Activated CD4-positive, alpha-beta T cell treated with anti-CD3 and anti-CD28 coated beads, Interleukin-10, Interleukin-2, amounts not matched to agents 100 ng/mL and 50 ng/mL, durations not matched to agents 16 hours and 8 hours (primary cell): ENCODE results near the gene PARN.
A peak's percentile ranks its signal among the peaks of the same experiment; 100 is the strongest.
"Not testable (repeated sequence)": the region's sequence is repeated elsewhere in the genome, so short reads cannot be mapped to it uniquely, and the experiment has no call there.

Source experiments
- DNase-seq: peaks from one replicate; pipeline ENCODE4 v3.0.0-alpha.2; 2020

Gene PARN

GRCh38 chr16:14423344-14423743 is 206.7 kb downstream of the PARN start:
- no peak for DNase-seq

GRCh38 chr16:14420721-14421488 is 209.2 kb downstream of the PARN start:
- no peak for DNase-seq

GRCh38 chr16:14420243-14420642 is 209.8 kb downstream of the PARN start:
- DNase-seq = not testable (repeated sequence)

GRCh38 chr16:14419817-14420216 is 210.2 kb downstream of the PARN start:
- DNase-seq = no peak

- no peak for DNase-seq
Observed at GRCh38 chr16:14418795-14419225, 211.2 kb downstream of the PARN start.

- DNase-seq = no peak
Observed at GRCh38 chr16:14416184-14416583, 213.9 kb downstream of the PARN start.

- DNase-seq = no peak
Observed at GRCh38 chr16:14415291-14415690, 214.8 kb downstream of the PARN start.

GRCh38 chr16:14409563-14409962 is 220.5 kb downstream of the PARN start:
- no peak for DNase-seq

- DNase-seq = no peak
Observed at GRCh38 chr16:14407786-14408399, 222.2 kb downstream of the PARN start.

GRCh38 chr16:14405611-14406537 is 224.2 kb downstream of the PARN start:
- peak; percentile 28 for DNase-seq

GRCh38 chr16:14403001-14403389 is 227.1 kb downstream of the PARN start:
- not testable (repeated sequence) for DNase-seq

GRCh38 chr16:14402114-14403000 is 227.7 kb downstream of the PARN start:
- DNase-seq = not testable (repeated sequence)

- not testable (repeated sequence) for DNase-seq
Observed at GRCh38 chr16:14401711-14402061, 228.4 kb downstream of the PARN start.

- not testable (repeated sequence) for DNase-seq
Observed at GRCh38 chr16:14400978-14401710, 228.9 kb downstream of the PARN start.

GRCh38 chr16:14400285-14400977 is 229.6 kb downstream of the PARN start:
- no peak for DNase-seq

- DNase-seq = no peak
Observed at GRCh38 chr16:14399378-14400284, 230.4 kb downstream of the PARN start.

GRCh38 chr16:14398014-14398717 is 231.9 kb downstream of the PARN start:
- DNase-seq = no peak

- DNase-seq = not testable (repeated sequence)
Observed at GRCh38 chr16:14395710-14396304, 234.3 kb downstream of the PARN start.

- DNase-seq = no peak
Observed at GRCh38 chr16:14394834-14395233, 235.2 kb downstream of the PARN start.
